Gastroesophageal sphincter (tissue), 4 donors: Measurements from ENCODE around the gene IL3. TPM values are rescaled to one million over a fixed set of nuclear protein-coding genes. Genes with fewer than 3 reads are reported as not detected.

Source experiments
- ATAC-seq: fragments of 150-250 bp; one replicate; pipeline ENCODE4 v1.9.1; 2016; ENCODE audit warnings: mild to moderate bottlenecking, moderate library complexity
- H3K27ac ChIP-seq, 4 donors: fragments of 200-600 bp; sonication (generic) in 3 of 4; 1 replicate in 3 of 4; 2 replicates in 1 of 4; pipeline ENCODE4 v1.5.1; 2016 to 2019
- H3K27me3 ChIP-seq: fragments of 200-600 bp; sonication (generic); one replicate; pipeline ENCODE4 v1.5.1; 2019
- H3K36me3 ChIP-seq, 2 donors: fragments of 200-600 bp; sonication (generic); one replicate each; pipeline ENCODE4 v1.5.1; 2019; ENCODE audit warnings: control low read depth in 1 of 2
- H3K4me1 ChIP-seq, 3 donors: fragments of 200-600 bp; sonication (generic); 1 replicate in 2 of 3; 2 replicates in 1 of 3; pipeline ENCODE4 v1.5.1; 2016 to 2019; ENCODE audit warnings: control low read depth in 2 of 3
- H3K4me3 ChIP-seq, 2 donors: fragments of 200-600 bp; sonication (generic); one replicate each; pipeline ENCODE4 v1.5.1; 2019; ENCODE audit warnings: mild to moderate bottlenecking in 1 of 2, moderate library complexity in 1 of 2
- H3K9me3 ChIP-seq, 3 donors: fragments of 200-600 bp; sonication (generic); one replicate each; pipeline ENCODE4 v1.5.1; 2017 to 2019; ENCODE audit warnings: control low read depth in 2 of 3
- CTCF ChIP-seq, 4 experiments: fragments of 200-600 bp in 2 of 4; fragments of 450-650 bp in 2 of 4; sonication (generic) in 1 of 4; IDR thresholded peaks; one replicate each; pipeline ENCODE4 v1.5.1; 2017 to 2019; ENCODE audit warnings: antibody characterized with exemption in 4 of 4, mild to moderate bottlenecking in 2 of 4, moderate library complexity in 2 of 4
- EP300 ChIP-seq: sonication (generic); formaldehyde crosslinking; IDR thresholded peaks from one replicate; pipeline ENCODE4 v1.6.1; 2017; ENCODE audit warnings: antibody characterized with exemption, mild to moderate bottlenecking
- POLR2A ChIP-seq, 2 donors: fragments of 450-650 bp; IDR thresholded peaks; one replicate each; pipeline ENCODE4 v1.6.1; 2017; ENCODE audit warnings: antibody characterized with exemption in 2 of 2, mild to moderate bottlenecking in 2 of 2, moderate library complexity in 1 of 2
- POLR2AphosphoS5 ChIP-seq: sonication (generic); formaldehyde crosslinking; IDR thresholded peaks from one replicate; pipeline ENCODE4 v1.6.1; 2017; ENCODE audit warnings: antibody characterized with exemption
- WGBS, 2 donors: methylation state at CpG; one replicate each; pipeline ENCODE4 v1.1.5; 2018; ENCODE audit warnings: low coverage in 1 of 2; 5-methylcytosine and 5-hydroxymethylcytosine counted together
- total RNA-seq, 4 donors: library from RNA; depleted of rRNA; stranded (reverse); fragments of >200 nt; gene quantifications; one replicate each; pipeline ENCODE4 v1.1.0, GENCODE V29; 2016

Gene IL3
- total RNA-seq, 4 donors from 2014 or later = not detected

GRCh38 chr5:132057498-132058255, 2.8 kb upstream of the IL3 start:
- H3K4me1 ChIP-seq = no peaks in the 10 kb centered on the region
- 87 to 93% methylated on average over 10 to 12 of the region's 12 CpGs for WGBS, 2 donors
- no peaks in the 10 kb centered on the region for H3K36me3 ChIP-seq
- H3K27ac ChIP-seq = no peak overlapping the region
- no peaks in the 10 kb centered on the region for H3K9me3 ChIP-seq
- no peaks in the 10 kb centered on the region for H3K27me3 ChIP-seq
- no peak overlapping the region for H3K4me3 ChIP-seq
- ATAC-seq = no peak
- TF ChIP-seq POLR2AphosphoS5 (no peak), POLR2A (IDR thresholded peaks at IDR 0.05) (no peak)

- Histone ChIP-seq H3K27ac (no peak overlapping the region), H3K4me1 (no peaks in the 10 kb centered on the region), H3K27me3 (no peaks in the 10 kb centered on the region), H3K4me3 (no peak overlapping the region), H3K36me3 (no peaks in the 10 kb centered on the region), H3K9me3 (no peaks in the 10 kb centered on the region)
- no peak for TF ChIP-seq POLR2A (IDR thresholded peaks at IDR 0.05)
- TF ChIP-seq EP300 = no peak
- no peak for TF ChIP-seq POLR2AphosphoS5
- TF ChIP-seq CTCF (IDR thresholded peaks at IDR 0.05) = no peak
- 81 to 83% methylated on average over 3 to 6 of the region's 7 CpGs for WGBS, 2 donors
- ATAC-seq = no peak
Measured at GRCh38 chr5:132058646-132059042, 1.8 kb upstream of the IL3 start.

- Histone ChIP-seq H3K27ac (no peak overlapping the region), H3K9me3 (no peaks in the 10 kb centered on the region), H3K27me3 (no peaks in the 10 kb centered on the region), H3K4me3 (no peak overlapping the region), H3K4me1 (no peaks in the 10 kb centered on the region), H3K36me3 (no peaks in the 10 kb centered on the region)
- no peak for ATAC-seq
- WGBS, 2 donors = 67 to 86% methylated on average over 1 to 8 of the region's 9 CpGs
- TF ChIP-seq POLR2AphosphoS5 = no peak
- no peak for TF ChIP-seq POLR2A (IDR thresholded peaks at IDR 0.05)
- TF ChIP-seq CTCF (IDR thresholded peaks at IDR 0.05) = no peak
- no peak for TF ChIP-seq EP300
Measured at GRCh38 chr5:132059043-132059695, 1.3 kb upstream of the IL3 start.

GRCh38 chr5:132059696-132060500, 557 bp upstream of the IL3 start:
- WGBS, 2 donors = 88% methylated on average over 1 of the region's 13 CpGs; no CpG with 5 or more reads in 1 of the 2 donors
- H3K4me3 ChIP-seq = no peak overlapping the region
- ATAC-seq = no peak
- no peaks in the 10 kb centered on the region for H3K36me3 ChIP-seq
- H3K27ac ChIP-seq = no peak overlapping the region
- TF ChIP-seq POLR2AphosphoS5 = no peak
- TF ChIP-seq EP300 = no peak
- no peak for TF ChIP-seq CTCF (IDR thresholded peaks at IDR 0.05)
- no peak for TF ChIP-seq POLR2A (IDR thresholded peaks at IDR 0.05)
- H3K27me3 ChIP-seq = no peaks in the 10 kb centered on the region
- no peaks in the 10 kb centered on the region for H3K4me1 ChIP-seq
- H3K9me3 ChIP-seq = no peaks in the 10 kb centered on the region
